Body of pancreas (tissue), 4 donors: Measurements from ENCODE around the gene HLF.

Source experiments
- CTCF ChIP-seq, 7 experiments: fragments of 450-650 bp in 4 of 7; fragments of 200-600 bp in 3 of 7; sonication (generic) in 3 of 7; IDR thresholded peaks; one replicate each; pipeline ENCODE4 v1.5.1; 2016 to 2019; ENCODE audit warnings: antibody characterized with exemption in 7 of 7
- POLR2A ChIP-seq, 3 donors: fragments of 450-650 bp; IDR thresholded peaks; one replicate each; pipeline ENCODE4 v1.6.1; 2016; ENCODE audit warnings: antibody characterized with exemption in 3 of 3, mild to moderate bottlenecking in 2 of 3

DNA sequence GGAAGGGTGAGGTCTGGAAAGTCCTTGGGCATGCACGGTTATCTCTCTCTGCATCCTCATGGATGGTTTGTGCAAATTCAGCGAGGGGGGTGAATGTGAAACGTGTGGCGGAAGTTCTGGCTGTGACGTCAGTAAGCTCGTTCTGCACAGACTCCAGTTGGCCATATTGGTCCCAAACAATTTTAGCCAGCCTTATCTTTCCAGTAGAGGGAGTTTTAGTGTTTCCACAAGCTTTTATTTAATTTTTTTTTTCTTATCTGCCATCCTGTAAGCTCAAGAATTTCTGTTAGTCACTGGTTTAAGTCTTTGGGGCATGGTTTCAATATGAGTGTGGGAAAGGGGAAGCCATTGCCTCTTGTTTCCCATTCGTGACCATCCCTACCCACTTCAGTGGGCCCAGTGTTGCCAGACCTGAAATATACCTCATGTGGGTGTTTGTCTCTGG is 39.0 kb downstream of the HLF start:
- TF ChIP-seq CTCF (IDR thresholded peaks at IDR 0.05) = no peak
- no peak for TF ChIP-seq POLR2A (IDR thresholded peaks at IDR 0.05)
